Liver (tissue), 9 donors: ENCODE results near the gene NLGN1. TPM values are rescaled to one million over a fixed set of nuclear protein-coding genes. Genes with fewer than 3 reads are reported as not detected.

ENCODE experiments used
- DNase-seq: peaks from one replicate; pipeline ENCODE4 v3.0.0-alpha.2; 2017; ENCODE audit warnings: low spot score
- H3K27ac ChIP-seq, 2 donors: one replicate each; pipeline ENCODE4 v1.7.0; 2013; ENCODE audit warnings: inconsistent platforms in 2 of 2, low read length in 2 of 2, control low read depth in 1 of 2, low read depth in 1 of 2, mild to moderate bottlenecking in 1 of 2
- H3K27me3 ChIP-seq, 4 donors: one replicate each; pipeline versions ENCODE4 v1.6.1 to v1.7.0; 2013; ENCODE audit warnings: low read length in 3 of 4, inconsistent platforms in 1 of 4, mild to moderate bottlenecking in 1 of 4, moderate library complexity in 1 of 4; ENCODE audit not compliant: control insufficient read depth in 4 of 4, insufficient read depth in 4 of 4
- H3K36me3 ChIP-seq, 4 donors: one replicate each; pipeline versions ENCODE4 v1.6.1 to v1.7.0; 2013; ENCODE audit warnings: low read length in 3 of 4, mild to moderate bottlenecking in 3 of 4, low read depth in 1 of 4, moderate library complexity in 1 of 4; ENCODE audit not compliant: control insufficient read depth in 4 of 4, insufficient read depth in 3 of 4
- H3K4me1 ChIP-seq, 4 donors: one replicate each; pipeline versions ENCODE4 v1.6.1 to v1.7.0; 2013; ENCODE audit warnings: low read length in 3 of 4, mild to moderate bottlenecking in 3 of 4, moderate library complexity in 1 of 4; ENCODE audit not compliant: control insufficient read depth in 4 of 4, insufficient read depth in 4 of 4
- H3K4me3 ChIP-seq, 3 donors: one replicate each; pipeline versions ENCODE4 v1.6.1 to v1.7.0; 2013; ENCODE audit warnings: low read length in 3 of 3, control low read depth in 1 of 3, low read depth in 1 of 3, mild to moderate bottlenecking in 1 of 3
- H3K9ac ChIP-seq, 2 donors: one replicate each; pipeline ENCODE4 v1.7.0; 2013; ENCODE audit warnings: low read length in 2 of 2, mild to moderate bottlenecking in 2 of 2, moderate library complexity in 2 of 2, control low read depth in 1 of 2, low read depth in 1 of 2
- H3K9me3 ChIP-seq, 4 donors: one replicate each; pipeline versions ENCODE4 v1.6.1 to v1.7.0; 2013; ENCODE audit warnings: low read length in 3 of 4; ENCODE audit not compliant: control insufficient read depth in 4 of 4
- EGR1 ChIP-seq, 2 donors: IDR thresholded peaks; 2 replicates each; pipeline ENCODE4 v1.6.1; 2016 to 2018; ENCODE audit warnings: antibody characterized with exemption in 2 of 2, low read depth in 2 of 2
- FOXA1 ChIP-seq: IDR thresholded peaks from 2 replicates; pipeline ENCODE4 v1.6.1; 2016; ENCODE audit warnings: antibody characterized with exemption
- FOXA2 ChIP-seq: IDR thresholded peaks from 2 replicates; pipeline ENCODE4 v1.6.1; 2016; ENCODE audit warnings: antibody characterized with exemption
- GABPA ChIP-seq, 2 donors: IDR thresholded peaks in 1 of 2; conservative IDR thresholded peaks in 1 of 2; 2 replicates each; pipeline ENCODE4 v1.6.1; 2016; ENCODE audit warnings: antibody characterized with exemption in 2 of 2, mild to moderate bottlenecking in 1 of 2, moderate library complexity in 1 of 2
- HNF4A ChIP-seq, 2 donors: conservative IDR thresholded peaks; 2 replicates each; pipeline ENCODE4 v1.6.1; 2016; ENCODE audit warnings: antibody characterized with exemption in 2 of 2, mild to moderate bottlenecking in 2 of 2
- HNF4G ChIP-seq: IDR thresholded peaks from 2 replicates; pipeline ENCODE4 v1.6.1; 2016; ENCODE audit warnings: antibody characterized with exemption
- JUND ChIP-seq, 2 donors: IDR thresholded peaks; 2 replicates each; pipeline ENCODE4 v1.6.1; 2016; ENCODE audit warnings: antibody characterized with exemption in 2 of 2
- NR2F2 ChIP-seq: IDR thresholded peaks from 2 replicates; pipeline ENCODE4 v1.6.1; 2016; ENCODE audit warnings: antibody characterized with exemption
- RAD21 ChIP-seq, 2 donors: IDR thresholded peaks; 2 replicates each; pipeline ENCODE4 v1.6.1; 2016; ENCODE audit warnings: antibody characterized with exemption in 2 of 2, mild to moderate bottlenecking in 2 of 2
- RXRA ChIP-seq, 2 donors: IDR thresholded peaks; 2 replicates each; pipeline ENCODE4 v1.6.1; 2017 to 2018; ENCODE audit warnings: antibody characterized with exemption in 2 of 2, mild to moderate bottlenecking in 1 of 2
- SP1 ChIP-seq: IDR thresholded peaks from 2 replicates; pipeline ENCODE4 v1.6.1; 2018; ENCODE audit warnings: antibody characterized with exemption, mild to moderate bottlenecking
- TAF1 ChIP-seq: conservative IDR thresholded peaks from 2 replicates; pipeline ENCODE4 v1.6.1; 2016; ENCODE audit warnings: antibody characterized with exemption, mild to moderate bottlenecking
- YY1 ChIP-seq: IDR thresholded peaks from 2 replicates; pipeline ENCODE4 v1.6.1; 2016; ENCODE audit warnings: antibody characterized with exemption, mild to moderate bottlenecking
- WGBS: extraction: QIAGEN DNeasy Blood & Tissue Kit; methylation state at CpG from one replicate; pipeline ENCODE4 v1.1.7; 2013; 5-methylcytosine and 5-hydroxymethylcytosine counted together
- polyA plus RNA-seq, 2 donors: library from polyadenylated mRNA; stranded (reverse) in 1 of 2; unstranded in 1 of 2; fragments of 200-250 nt in 1 of 2; fragments of >200 nt in 1 of 2; fragmentation: Nextera tagmentation in 1 of 2; extraction: Ambion mirVana in 1 of 2; gene quantifications; one replicate each; pipeline versions ENCODE4 v1.2.1 to v1.2.3, GENCODE V29; 2013 to 2015
- total RNA-seq, 2 donors: library from RNA; depleted of rRNA; stranded (reverse); fragments of >200 nt; gene quantifications; one replicate each; pipeline ENCODE4 v1.2.3, GENCODE V29; 2014
- TF ChIP-seq, protein P1 (sequence below): IDR thresholded peaks from 2 replicates; pipeline ENCODE4 v1.6.1; 2016; ENCODE audit warnings: antibody characterized with exemption
- TF ChIP-seq, protein P2 (sequence below): fragments of 150-350 bp; IDR thresholded peaks from 2 replicates; pipeline ENCODE4 v1.5.1; 2017; ENCODE audit warnings: improper control_type of control experiment, low read depth, low read length; ENCODE audit not compliant: missing input control
- TF ChIP-seq, protein P3 (sequence below): IDR thresholded peaks from 2 replicates; pipeline ENCODE4 v1.6.1; 2016; ENCODE audit warnings: antibody characterized with exemption, mild to moderate bottlenecking
- TF ChIP-seq, protein P4 (sequence below): IDR thresholded peaks from 2 replicates; pipeline ENCODE4 v1.6.1; 2016; ENCODE audit warnings: antibody characterized with exemption
- TF ChIP-seq, protein P5 (sequence below): IDR thresholded peaks from 2 replicates; pipeline ENCODE4 v1.6.1; 2016; ENCODE audit warnings: antibody characterized with exemption
- donor health status: healthy.
- donor health status: healthy.
- donor health status: healthy.
- donor health status: healthy.
- donor health status: healthy.

Gene NLGN1
- total and polyA plus RNA-seq, 4 donors = 0.02 to 0.67 (median 0.37) TPM; not detected in 1

DNA sequence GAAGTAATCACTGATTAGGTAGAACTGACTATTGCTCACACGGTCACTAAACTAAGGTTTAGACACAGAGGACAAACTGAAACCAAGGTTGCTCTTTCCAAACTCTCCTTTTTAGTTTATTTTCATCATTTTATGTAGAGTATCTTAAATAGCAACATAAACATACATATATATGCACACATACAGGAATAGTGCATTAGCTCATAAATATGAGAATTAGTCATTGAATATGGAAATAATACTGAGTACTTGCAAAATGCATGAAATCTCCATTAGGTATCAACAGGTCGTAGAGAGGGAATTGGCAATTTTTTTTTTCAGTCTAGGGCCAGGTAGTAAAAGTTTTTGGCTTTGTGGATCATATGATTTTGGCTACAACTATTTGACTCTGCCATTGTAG is 557.1 kb downstream of the NLGN1 start:
- Histone ChIP-seq H3K27ac (no peak overlapping the region), H3K27me3 (peaks cover 0 to 5% (median 0%) of the 10 kb centered on the region in 4 donors), H3K9me3 (no peaks in the 10 kb centered on the region), H3K9ac (no peak overlapping the region), H3K4me3 (no peak overlapping the region), H3K4me1 (no peaks in the 10 kb centered on the region), H3K36me3 (no peaks in the 10 kb centered on the region)
- no peak for DNase-seq
- no peak for TF ChIP-seq SP1
- TF ChIP-seq, protein P1, sequence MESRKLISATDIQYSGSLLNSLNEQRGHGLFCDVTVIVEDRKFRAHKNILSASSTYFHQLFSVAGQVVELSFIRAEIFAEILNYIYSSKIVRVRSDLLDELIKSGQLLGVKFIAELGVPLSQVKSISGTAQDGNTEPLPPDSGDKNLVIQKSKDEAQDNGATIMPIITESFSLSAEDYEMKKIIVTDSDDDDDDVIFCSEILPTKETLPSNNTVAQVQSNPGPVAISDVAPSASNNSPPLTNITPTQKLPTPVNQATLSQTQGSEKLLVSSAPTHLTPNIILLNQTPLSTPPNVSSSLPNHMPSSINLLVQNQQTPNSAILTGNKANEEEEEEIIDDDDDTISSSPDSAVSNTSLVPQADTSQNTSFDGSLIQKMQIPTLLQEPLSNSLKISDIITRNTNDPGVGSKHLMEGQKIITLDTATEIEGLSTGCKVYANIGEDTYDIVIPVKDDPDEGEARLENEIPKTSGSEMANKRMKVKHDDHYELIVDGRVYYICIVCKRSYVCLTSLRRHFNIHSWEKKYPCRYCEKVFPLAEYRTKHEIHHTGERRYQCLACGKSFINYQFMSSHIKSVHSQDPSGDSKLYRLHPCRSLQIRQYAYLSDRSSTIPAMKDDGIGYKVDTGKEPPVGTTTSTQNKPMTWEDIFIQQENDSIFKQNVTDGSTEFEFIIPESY = no peak
- no peak for TF ChIP-seq GABPA (IDR thresholded peaks at IDR 0.05 in 1 of 2, conservative IDR thresholded peaks at IDR 0.05 in 1 of 2)
- TF ChIP-seq TAF1 = no peak
- TF ChIP-seq, protein P2, sequence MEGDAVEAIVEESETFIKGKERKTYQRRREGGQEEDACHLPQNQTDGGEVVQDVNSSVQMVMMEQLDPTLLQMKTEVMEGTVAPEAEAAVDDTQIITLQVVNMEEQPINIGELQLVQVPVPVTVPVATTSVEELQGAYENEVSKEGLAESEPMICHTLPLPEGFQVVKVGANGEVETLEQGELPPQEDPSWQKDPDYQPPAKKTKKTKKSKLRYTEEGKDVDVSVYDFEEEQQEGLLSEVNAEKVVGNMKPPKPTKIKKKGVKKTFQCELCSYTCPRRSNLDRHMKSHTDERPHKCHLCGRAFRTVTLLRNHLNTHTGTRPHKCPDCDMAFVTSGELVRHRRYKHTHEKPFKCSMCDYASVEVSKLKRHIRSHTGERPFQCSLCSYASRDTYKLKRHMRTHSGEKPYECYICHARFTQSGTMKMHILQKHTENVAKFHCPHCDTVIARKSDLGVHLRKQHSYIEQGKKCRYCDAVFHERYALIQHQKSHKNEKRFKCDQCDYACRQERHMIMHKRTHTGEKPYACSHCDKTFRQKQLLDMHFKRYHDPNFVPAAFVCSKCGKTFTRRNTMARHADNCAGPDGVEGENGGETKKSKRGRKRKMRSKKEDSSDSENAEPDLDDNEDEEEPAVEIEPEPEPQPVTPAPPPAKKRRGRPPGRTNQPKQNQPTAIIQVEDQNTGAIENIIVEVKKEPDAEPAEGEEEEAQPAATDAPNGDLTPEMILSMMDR = no peak
- WGBS = 58% methylated on average over 2 of the region's 2 CpGs

DNA sequence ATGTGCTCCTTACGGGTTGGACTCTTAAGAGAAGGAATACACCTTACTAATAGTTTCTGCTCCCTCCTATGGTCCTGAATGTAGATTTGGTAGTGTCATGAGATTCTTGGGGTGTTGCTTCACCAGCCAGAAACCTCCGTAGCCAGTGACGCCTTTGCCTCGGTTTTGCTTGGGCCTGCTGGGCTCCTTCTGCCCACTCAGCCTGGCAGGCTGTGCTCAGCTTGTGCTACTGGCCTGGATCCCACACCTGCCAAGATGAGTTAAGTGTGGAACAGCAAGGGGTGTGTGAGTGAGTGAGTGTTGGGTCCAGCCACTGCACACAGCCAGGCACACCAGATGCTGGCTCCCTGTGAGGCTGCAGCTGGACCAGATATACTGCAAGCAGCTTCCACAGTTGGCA is 560.1 kb downstream of the NLGN1 start:
- 93% methylated on average over 4 of the region's 4 CpGs for WGBS
- Histone ChIP-seq H3K9me3 (no peaks in the 10 kb centered on the region), H3K4me3 (no peak overlapping the region), H3K27ac (no peak overlapping the region), H3K27me3 (peaks cover 0 to 5% (median 0%) of the 10 kb centered on the region in 4 donors), H3K4me1 (no peaks in the 10 kb centered on the region), H3K36me3 (no peaks in the 10 kb centered on the region), H3K9ac (no peak overlapping the region)
- DNase-seq = no peak
- no peak for TF ChIP-seq NR2F2
- TF ChIP-seq RAD21 (IDR thresholded peaks at IDR 0.05) = no peak
- TF ChIP-seq, protein P2 = no peak
- TF ChIP-seq, protein P3, sequence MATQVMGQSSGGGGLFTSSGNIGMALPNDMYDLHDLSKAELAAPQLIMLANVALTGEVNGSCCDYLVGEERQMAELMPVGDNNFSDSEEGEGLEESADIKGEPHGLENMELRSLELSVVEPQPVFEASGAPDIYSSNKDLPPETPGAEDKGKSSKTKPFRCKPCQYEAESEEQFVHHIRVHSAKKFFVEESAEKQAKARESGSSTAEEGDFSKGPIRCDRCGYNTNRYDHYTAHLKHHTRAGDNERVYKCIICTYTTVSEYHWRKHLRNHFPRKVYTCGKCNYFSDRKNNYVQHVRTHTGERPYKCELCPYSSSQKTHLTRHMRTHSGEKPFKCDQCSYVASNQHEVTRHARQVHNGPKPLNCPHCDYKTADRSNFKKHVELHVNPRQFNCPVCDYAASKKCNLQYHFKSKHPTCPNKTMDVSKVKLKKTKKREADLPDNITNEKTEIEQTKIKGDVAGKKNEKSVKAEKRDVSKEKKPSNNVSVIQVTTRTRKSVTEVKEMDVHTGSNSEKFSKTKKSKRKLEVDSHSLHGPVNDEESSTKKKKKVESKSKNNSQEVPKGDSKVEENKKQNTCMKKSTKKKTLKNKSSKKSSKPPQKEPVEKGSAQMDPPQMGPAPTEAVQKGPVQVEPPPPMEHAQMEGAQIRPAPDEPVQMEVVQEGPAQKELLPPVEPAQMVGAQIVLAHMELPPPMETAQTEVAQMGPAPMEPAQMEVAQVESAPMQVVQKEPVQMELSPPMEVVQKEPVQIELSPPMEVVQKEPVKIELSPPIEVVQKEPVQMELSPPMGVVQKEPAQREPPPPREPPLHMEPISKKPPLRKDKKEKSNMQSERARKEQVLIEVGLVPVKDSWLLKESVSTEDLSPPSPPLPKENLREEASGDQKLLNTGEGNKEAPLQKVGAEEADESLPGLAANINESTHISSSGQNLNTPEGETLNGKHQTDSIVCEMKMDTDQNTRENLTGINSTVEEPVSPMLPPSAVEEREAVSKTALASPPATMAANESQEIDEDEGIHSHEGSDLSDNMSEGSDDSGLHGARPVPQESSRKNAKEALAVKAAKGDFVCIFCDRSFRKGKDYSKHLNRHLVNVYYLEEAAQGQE = no peak
- TF ChIP-seq TAF1 = no peak
- no peak for TF ChIP-seq GABPA (IDR thresholded peaks at IDR 0.05 in 1 of 2, conservative IDR thresholded peaks at IDR 0.05 in 1 of 2)
- no peak for TF ChIP-seq RXRA (IDR thresholded peaks at IDR 0.05)
- no peak for TF ChIP-seq HNF4A (conservative IDR thresholded peaks at IDR 0.05)
- TF ChIP-seq EGR1 (IDR thresholded peaks at IDR 0.05; ENCODE audit: low read depth in 2 of 2) = no peak
- TF ChIP-seq, protein P4, sequence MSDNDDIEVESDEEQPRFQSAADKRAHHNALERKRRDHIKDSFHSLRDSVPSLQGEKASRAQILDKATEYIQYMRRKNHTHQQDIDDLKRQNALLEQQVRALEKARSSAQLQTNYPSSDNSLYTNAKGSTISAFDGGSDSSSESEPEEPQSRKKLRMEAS = no peak
- TF ChIP-seq SP1 = no peak
- TF ChIP-seq FOXA1 = no peak
- TF ChIP-seq HNF4G = no peak
- TF ChIP-seq FOXA2 = no peak
- TF ChIP-seq, protein P1 = no peak
- TF ChIP-seq, protein P5, sequence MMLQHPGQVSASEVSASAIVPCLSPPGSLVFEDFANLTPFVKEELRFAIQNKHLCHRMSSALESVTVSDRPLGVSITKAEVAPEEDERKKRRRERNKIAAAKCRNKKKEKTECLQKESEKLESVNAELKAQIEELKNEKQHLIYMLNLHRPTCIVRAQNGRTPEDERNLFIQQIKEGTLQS = no peak
- no peak for TF ChIP-seq YY1
- TF ChIP-seq JUND (IDR thresholded peaks at IDR 0.05) = no peak
